Measurements from ENCODE around the gene B4GALT5.

Gene B4GALT5

GRCh38 chr20:49646528-49646927 is 67.2 kb downstream of the B4GALT5 start:
- no peaks in the 10 kb centered on the region for H3K9me3 ChIP-seq
- TF ChIP-seq Cebpa-rat (IDR thresholded peaks at IDR 0.05) = no peak
- peaks cover 8% of the 10 kb centered on the region; the same call in 1 of the 2 replicates for H4K20me1 ChIP-seq
- no peak overlapping the region for H3K4me2 ChIP-seq
- H3K9ac ChIP-seq = no peak overlapping the region
- H3K27me3 ChIP-seq = no peaks in the 10 kb centered on the region
- no peak overlapping the region for H3K4me3 ChIP-seq
- peaks cover 88% of the 10 kb centered on the region for H3K36me3 ChIP-seq
- no peak overlapping the region for H3K27ac ChIP-seq
- no peaks in the 10 kb centered on the region for H3K4me1 ChIP-seq

DNA sequence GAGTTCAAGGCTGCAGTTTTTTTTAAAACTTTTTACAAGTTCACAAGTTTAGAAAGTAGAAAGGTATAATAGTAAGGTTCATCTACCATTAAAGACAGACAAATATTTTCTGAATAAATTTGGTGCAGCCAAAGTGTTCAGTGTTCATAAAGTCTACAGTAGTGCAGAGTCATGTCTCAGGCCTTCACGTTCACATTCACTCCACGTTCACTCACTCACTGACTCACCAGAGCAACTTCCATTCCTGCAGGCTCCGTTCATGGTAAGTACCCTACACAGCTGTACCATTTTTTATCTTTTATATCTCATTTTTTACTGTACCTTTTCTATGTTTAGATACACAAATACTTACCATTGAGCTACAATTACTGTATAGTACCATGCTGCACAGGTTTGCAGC is 67.6 kb downstream of the B4GALT5 start:
- H3K36me3 ChIP-seq = peaks cover 88% of the 10 kb centered on the region
- no peaks in the 10 kb centered on the region for H3K9me3 ChIP-seq
- H3K4me3 ChIP-seq = no peak overlapping the region
- no peak overlapping the region for H3K27ac ChIP-seq
- H3K4me1 ChIP-seq = no peaks in the 10 kb centered on the region
- no peak for TF ChIP-seq Cebpa-rat (IDR thresholded peaks at IDR 0.05)
- no peak overlapping the region for H3K9ac ChIP-seq
- H3K4me2 ChIP-seq = no peak overlapping the region
- no peaks in the 10 kb centered on the region for H3K27me3 ChIP-seq
- H4K20me1 ChIP-seq = peaks cover 8% of the 10 kb centered on the region; the same call in 1 of the 2 replicates

DNA sequence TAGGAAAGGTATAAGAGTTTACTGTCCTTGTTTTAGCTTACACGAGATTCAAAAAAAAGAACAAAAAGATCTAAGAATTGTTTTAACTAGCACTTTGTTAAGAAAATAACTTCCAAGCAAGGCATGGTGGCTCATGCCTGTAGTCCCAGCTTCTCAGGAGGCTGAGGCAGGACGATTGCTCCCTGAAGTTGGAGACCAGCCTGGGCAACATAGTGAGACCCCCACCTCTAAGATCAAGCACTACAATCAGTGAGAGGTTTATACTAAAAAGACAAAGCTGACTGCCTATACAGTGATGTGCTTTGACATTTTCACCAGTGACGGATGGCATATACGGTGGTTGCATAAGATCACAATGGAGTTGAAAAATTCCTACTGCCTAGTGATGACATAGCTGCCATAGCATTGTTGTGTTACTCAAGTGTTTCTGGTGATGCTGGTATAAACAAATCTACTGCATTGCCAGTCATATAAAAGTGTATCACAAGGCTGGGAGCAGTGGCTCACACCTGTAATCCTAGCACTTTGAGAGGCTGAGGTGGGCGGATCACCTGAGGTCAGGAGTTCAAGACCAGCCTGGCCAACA is 68.6 kb downstream of the B4GALT5 start:
- no peak overlapping the region for H3K9ac ChIP-seq
- H4K20me1 ChIP-seq = peaks cover 8% of the 10 kb centered on the region; the same call in 1 of the 2 replicates

DNA sequence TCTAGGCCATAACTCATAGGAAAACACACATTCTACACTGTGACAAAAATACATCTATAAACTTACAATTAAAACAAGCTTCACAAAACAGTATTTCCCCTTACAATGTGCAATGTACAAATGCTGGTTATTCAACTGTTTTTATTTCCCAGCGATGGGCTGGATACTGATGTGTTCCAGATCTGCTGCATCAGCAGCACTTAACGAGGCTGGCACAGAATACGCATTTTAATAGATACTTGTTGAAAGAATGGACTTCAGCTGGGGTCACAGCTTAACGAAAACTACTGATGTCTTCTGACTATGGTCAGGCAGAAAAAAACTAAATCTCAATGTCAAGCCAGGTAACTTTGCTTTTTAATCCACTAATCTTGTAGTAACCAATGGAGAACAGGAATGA is 70.9 kb downstream of the B4GALT5 start:
- TF ChIP-seq Cebpa-rat (IDR thresholded peaks at IDR 0.05) = no peak
- peaks cover 92% of the 10 kb centered on the region for H3K36me3 ChIP-seq

More for the DNA sequence above, 68.6 kb downstream of the B4GALT5 start:
- no peak overlapping the region for H3K27ac ChIP-seq
- TF ChIP-seq Cebpa-rat (IDR thresholded peaks at IDR 0.05) = no peak
- H3K4me3 ChIP-seq = no peak overlapping the region
- no peak overlapping the region for H3K4me2 ChIP-seq
- H3K36me3 ChIP-seq = peaks cover 95% of the 10 kb centered on the region
- H3K4me1 ChIP-seq = no peaks in the 10 kb centered on the region
- H3K9me3 ChIP-seq = no peaks in the 10 kb centered on the region
- no peaks in the 10 kb centered on the region for H3K27me3 ChIP-seq

GRCh38 chr20:49641683-49642656 is 71.7 kb downstream of the B4GALT5 start:
- Histone ChIP-seq H4K20me1 (peaks cover 19% of the 10 kb centered on the region), H3K36me3 (peaks cover 84% of the 10 kb centered on the region), H3K9ac (no peak overlapping the region), H3K27me3 (no peaks in the 10 kb centered on the region), H3K27ac (no peak overlapping the region), H3K4me3 (no peak overlapping the region), H3K4me2 (no peak overlapping the region), H3K4me1 (peaks cover 13% of the 10 kb centered on the region), H3K9me3 (no peaks in the 10 kb centered on the region)
- no peak for TF ChIP-seq Cebpa-rat (IDR thresholded peaks at IDR 0.05)

More for the DNA sequence above, 70.9 kb downstream of the B4GALT5 start:
- H3K27me3 ChIP-seq = no peaks in the 10 kb centered on the region
- no peak overlapping the region for H3K27ac ChIP-seq
- no peak overlapping the region for H3K4me2 ChIP-seq
- H4K20me1 ChIP-seq = peaks cover 11% of the 10 kb centered on the region
- H3K4me3 ChIP-seq = no peak overlapping the region
- H3K4me1 ChIP-seq = peaks cover 4% of the 10 kb centered on the region
- no peak overlapping the region for H3K9ac ChIP-seq
- no peaks in the 10 kb centered on the region for H3K9me3 ChIP-seq

DNA sequence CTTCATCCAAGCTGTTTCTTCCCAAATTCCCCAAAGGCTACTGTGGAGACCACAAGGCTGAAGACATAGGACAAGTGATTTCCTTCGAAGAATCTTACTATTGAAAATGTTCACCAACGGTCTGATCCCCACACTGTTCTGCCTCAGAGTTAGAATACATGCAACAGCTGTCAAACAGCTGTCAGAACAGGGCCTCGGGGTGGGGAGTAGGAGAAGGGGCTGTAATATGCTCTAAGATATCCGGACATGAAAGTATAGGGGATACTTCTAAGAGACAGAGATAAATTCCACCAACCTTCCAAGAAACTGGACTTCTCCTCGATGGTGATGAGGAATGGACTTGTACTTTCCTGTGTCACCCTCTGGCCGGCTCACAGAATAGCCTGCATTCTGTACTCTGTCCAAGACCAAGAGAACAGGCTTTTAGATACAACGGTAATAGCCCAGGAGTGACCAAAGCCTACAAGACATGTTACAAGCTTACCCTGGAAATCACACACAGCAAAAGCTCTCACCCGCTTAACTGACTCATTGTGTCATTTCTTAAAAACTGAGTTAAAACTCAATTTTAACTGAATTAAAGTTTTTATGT is 76.5 kb downstream of the B4GALT5 start:
- H3K27ac ChIP-seq = no peak overlapping the region
- H3K36me3 ChIP-seq = peaks cover 41% of the 10 kb centered on the region
- peaks cover 61% of the 10 kb centered on the region for H3K4me1 ChIP-seq
- H3K4me2 ChIP-seq = peak overlapping the region; percentile 93
- H4K20me1 ChIP-seq = peaks cover 28% of the 10 kb centered on the region
- H3K9ac ChIP-seq = peak overlapping the region; percentile 34; the same call in 1 of the 2 replicates
- H3K9me3 ChIP-seq = no peaks in the 10 kb centered on the region
- no peaks in the 10 kb centered on the region for H3K27me3 ChIP-seq
- TF ChIP-seq Cebpa-rat (IDR thresholded peaks at IDR 0.05) = no peak
- no peak overlapping the region; the same call in 1 of the 2 replicates for H3K4me3 ChIP-seq

DNA sequence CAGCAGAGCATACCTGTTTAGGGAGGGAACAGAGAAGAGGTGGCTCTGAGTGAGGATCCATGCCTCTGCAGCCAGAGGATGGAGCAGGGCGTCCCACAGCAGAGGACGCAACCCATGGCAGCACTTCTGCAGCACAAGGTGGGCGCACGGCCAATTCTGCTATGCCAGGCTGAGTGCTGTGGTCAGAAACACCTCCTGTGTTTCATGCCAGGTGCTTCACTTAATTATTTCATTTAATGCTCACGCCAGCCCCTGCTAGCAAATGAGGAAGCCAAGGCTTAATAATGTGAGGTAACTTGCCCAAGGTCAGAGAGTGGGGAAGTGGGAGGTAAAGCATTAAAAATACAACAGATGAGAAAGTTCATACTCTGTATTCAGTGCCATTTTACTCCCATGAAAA is 77.2 kb downstream of the B4GALT5 start:
- Histone ChIP-seq H3K36me3 (peaks cover 34% of the 10 kb centered on the region), H3K4me3 (peak overlapping the region; percentile 35), H3K9me3 (no peaks in the 10 kb centered on the region), H3K4me2 (peak overlapping the region; percentile 93), H4K20me1 (peaks cover 28% of the 10 kb centered on the region), H3K4me1 (peaks cover 68% of the 10 kb centered on the region), H3K27me3 (no peaks in the 10 kb centered on the region), H3K27ac (0 out of 2 replicates have a peak overlapping the region, but pooled peaks have one; percentile 36), H3K9ac (peak overlapping the region; percentile 34; the same call in 1 of the 2 replicates)
- TF ChIP-seq Cebpa-rat (IDR thresholded peaks at IDR 0.05) = no peak

GRCh38 chr20:49635866-49636265 is 77.8 kb downstream of the B4GALT5 start:
- Histone ChIP-seq H3K4me3 (peak overlapping the region; percentile 35), H3K4me1 (peaks cover 74% of the 10 kb centered on the region), H3K9ac (peak overlapping the region; percentile 34; the same call in 1 of the 2 replicates), H3K4me2 (peak overlapping the region; percentile 93), H3K9me3 (no peaks in the 10 kb centered on the region), H3K27ac (peak overlapping the region; percentile 36), H4K20me1 (peaks cover 28% of the 10 kb centered on the region), H3K27me3 (no peaks in the 10 kb centered on the region), H3K36me3 (peaks cover 29% of the 10 kb centered on the region)
- no peak for TF ChIP-seq Cebpa-rat (IDR thresholded peaks at IDR 0.05)

- H3K27me3 ChIP-seq = no peaks in the 10 kb centered on the region
- no peaks in the 10 kb centered on the region for H3K9me3 ChIP-seq
- H3K4me1 ChIP-seq = peaks cover 81% of the 10 kb centered on the region
- peak overlapping the region; percentile 36 for H3K27ac ChIP-seq
- 0 out of 2 replicates have a peak overlapping the region, but pooled peaks have one; percentile 36 for H3K4me3 ChIP-seq
- peak overlapping the region; percentile 93 for H3K4me2 ChIP-seq
- H4K20me1 ChIP-seq = peaks cover 28% of the 10 kb centered on the region
- TF ChIP-seq Cebpa-rat (IDR thresholded peaks at IDR 0.05) = no peak
- no peak overlapping the region for H3K9ac ChIP-seq
- peaks cover 22% of the 10 kb centered on the region for H3K36me3 ChIP-seq
These were observed 78.5 kb downstream of the B4GALT5 start for GRCh38 chr20:49635166-49635565.
